ENCODE measurements around the gene AGBL4.

Gene AGBL4

GRCh38 chr1:48680411-48681035, 1343.2 kb downstream of the AGBL4 start:
- TF ChIP-seq CTCF (conservative IDR thresholded peaks at IDR 0.05) = peak; percentile 46
- H3K27ac ChIP-seq = no peak overlapping the region

GRCh38 chr1:48679859-48680258, 1343.9 kb downstream of the AGBL4 start:
- no peak for TF ChIP-seq CTCF (conservative IDR thresholded peaks at IDR 0.05)
- H3K27ac ChIP-seq = no peak overlapping the region

GRCh38 chr1:48678710-48679505, 1344.8 kb downstream of the AGBL4 start:
- no peak for TF ChIP-seq CTCF (conservative IDR thresholded peaks at IDR 0.05)
- no peak overlapping the region for H3K27ac ChIP-seq

- TF ChIP-seq CTCF (conservative IDR thresholded peaks at IDR 0.05) = peak; percentile 79
- H3K27ac ChIP-seq = peak overlapping the region; percentile 59
Observed at GRCh38 chr1:48677306-48678287, 1346.2 kb downstream of the AGBL4 start.

GRCh38 chr1:48676822-48677221, 1346.9 kb downstream of the AGBL4 start:
- peak overlapping the region; percentile 59 for H3K27ac ChIP-seq
- no peak for TF ChIP-seq CTCF (conservative IDR thresholded peaks at IDR 0.05)

- TF ChIP-seq CTCF (conservative IDR thresholded peaks at IDR 0.05) = no peak
- H3K27ac ChIP-seq = peak overlapping the region; percentile 59
Observed at GRCh38 chr1:48676376-48676775, 1347.4 kb downstream of the AGBL4 start.

GRCh38 chr1:48675251-48675650, 1348.5 kb downstream of the AGBL4 start:
- H3K27ac ChIP-seq = no peak overlapping the region
- no peak for TF ChIP-seq CTCF (conservative IDR thresholded peaks at IDR 0.05)
